Activated CD4-positive, CD25-positive, alpha-beta regulatory T cell treated with anti-CD3 and anti-CD28 coated beads, Interleukin-2, amount 50 U/mL, for 16 hours (primary cell): ENCODE data around the gene INPP4A.

ENCODE experiments used
- DNase-seq: peaks from one replicate; pipeline ENCODE4 v3.0.0-alpha.2; 2020; ENCODE audit warnings: low read depth, low spot score

The INPP4A gene

GRCh38 chr2:98494699-98495098 is 50.0 kb downstream of the INPP4A start:
- DNase-seq: no peak

DNA sequence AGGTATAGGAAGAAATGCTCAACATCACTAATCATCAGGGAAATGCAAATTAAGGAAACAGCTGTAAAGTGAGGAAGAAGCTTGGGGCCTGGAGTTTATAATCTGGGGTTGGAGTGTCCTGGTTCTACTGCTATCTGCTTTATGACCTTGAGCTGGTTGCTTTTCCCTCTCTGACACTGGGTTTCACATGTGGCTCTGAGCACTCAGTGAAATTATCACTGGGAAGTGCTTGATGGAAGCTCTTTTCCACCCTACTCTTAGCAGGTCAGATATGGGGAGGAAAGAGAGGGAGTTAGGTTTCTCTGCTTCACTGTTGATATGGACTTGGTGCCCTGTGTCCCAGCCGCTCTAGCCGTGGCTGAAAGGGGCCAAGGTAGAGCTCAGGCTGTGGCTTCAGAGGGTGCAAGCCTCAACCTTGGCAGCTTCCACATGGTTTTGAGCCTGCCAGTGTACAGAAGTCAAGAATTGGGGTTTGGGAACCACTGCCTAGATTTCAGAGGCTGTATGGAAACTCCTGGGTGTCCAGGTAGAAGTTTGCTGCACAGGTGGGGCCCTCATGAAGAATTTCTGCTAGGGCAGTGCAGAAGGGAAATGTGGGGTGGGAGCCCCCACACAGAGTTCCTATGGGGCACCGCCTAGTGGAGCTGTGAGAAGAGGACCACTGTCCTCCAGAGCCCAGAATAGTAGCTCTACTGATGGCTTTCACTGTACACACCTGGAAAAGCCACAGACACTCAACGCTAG is 52.3 kb downstream of the INPP4A start:
- no peak for DNase-seq

- DNase-seq: no peak
Measured at GRCh38 chr2:98498703-98499440, 54.2 kb downstream of the INPP4A start.

DNA sequence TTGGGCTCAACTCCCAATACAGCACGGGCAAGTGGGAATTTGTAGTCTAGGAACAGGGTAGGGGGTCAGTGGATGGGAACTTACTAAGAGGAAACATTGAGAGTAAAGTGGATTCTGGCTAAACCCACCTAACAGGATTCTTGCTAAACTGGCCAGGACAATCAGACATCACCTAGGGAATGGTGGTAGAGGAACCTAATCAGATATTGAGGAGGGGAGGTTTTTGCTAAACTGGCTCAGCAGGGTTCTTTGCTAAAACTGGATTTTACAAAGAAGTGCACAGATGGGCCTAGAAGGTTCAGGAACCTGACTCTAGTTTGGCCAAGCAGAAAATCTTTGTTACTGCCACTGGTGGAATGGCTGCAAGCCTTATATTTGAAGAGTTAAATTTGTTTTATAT is 55.9 kb downstream of the INPP4A start:
- no peak for DNase-seq

DNA sequence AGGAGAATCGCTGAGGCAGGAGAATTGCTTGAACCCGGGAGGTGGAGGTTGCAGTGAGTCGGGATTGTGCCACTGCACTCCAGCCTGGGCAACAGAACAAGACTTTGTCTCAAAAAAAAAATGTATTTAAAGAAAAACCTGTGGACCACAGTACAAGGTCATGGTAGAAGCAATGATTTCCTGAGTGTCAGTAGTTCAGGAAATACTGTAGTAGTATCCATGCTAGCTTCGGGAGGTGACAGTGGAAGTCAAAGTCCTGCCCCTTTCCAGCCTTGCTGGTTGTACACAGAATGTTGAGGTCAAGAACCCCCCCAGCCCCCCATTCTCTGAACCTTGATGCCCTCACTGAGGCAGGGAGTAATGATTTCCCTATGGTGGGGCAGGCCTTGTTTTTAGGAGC is 56.6 kb downstream of the INPP4A start:
- no peak for DNase-seq

- DNase-seq: no peak
Measured at GRCh38 chr2:98501876-98502275, 57.2 kb downstream of the INPP4A start.

- DNase-seq: no peak
Measured at GRCh38 chr2:98502556-98503335, 58.1 kb downstream of the INPP4A start.

GRCh38 chr2:98503481-98504105 is 58.9 kb downstream of the INPP4A start:
- no peak for DNase-seq

DNA sequence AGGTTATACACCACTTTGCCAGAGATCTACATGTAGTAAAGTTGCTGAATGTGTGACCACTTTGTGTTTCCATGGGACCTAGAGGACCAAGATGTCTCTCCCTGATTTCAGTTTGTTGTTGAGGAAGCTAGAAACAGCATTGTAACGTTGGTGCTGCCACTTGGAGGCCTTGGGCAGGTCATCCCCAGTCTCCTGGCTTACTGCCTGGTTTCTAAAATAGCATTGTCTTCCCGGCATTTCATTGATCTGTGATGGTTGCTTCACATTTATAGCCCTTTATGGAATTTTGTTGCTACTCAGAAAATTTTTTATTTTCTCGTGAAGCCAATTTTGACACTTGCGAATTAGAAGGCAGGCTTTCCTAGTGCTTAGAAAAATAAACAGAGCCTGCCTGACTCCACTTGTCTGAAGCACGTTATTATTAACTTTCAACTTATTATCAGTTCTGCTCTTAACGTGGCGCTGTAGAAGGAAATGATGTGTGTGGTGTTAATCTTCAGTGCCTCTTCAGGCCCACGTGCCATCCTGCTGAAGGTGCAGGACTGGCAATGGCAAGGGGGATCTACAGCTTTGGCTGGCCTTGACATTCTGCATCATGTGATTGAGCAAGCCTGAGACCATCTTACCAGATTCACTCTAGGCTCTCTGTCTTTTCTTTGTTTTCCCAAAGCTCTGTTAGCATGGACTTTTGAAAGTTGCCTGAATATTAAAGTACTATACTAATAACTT is 59.9 kb downstream of the INPP4A start:
- no peak for DNase-seq

DNA sequence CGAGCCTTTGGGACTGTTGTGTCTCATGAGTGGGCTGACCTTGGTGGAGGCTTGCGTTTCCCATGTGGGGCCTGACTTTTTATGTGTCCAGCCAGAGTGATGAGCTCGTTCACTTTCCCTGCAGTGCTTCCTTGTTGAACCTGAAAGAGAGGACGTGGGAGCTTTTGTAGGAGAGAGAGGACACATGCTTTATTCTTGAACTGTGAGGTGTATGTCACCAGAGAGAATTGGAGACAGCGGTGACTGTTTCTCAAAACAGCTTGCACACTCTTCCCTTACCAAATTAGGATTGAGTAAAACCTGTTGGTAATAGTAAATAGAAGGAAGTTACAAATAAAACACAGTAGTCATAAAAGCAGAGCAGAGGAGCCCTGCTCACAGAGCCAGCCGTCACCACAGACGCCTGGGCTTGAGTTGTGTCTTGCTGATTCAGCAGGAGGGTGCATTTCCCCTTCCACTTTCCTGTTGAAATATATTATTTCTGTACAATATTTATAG is 60.7 kb downstream of the INPP4A start:
- no peak for DNase-seq

DNA sequence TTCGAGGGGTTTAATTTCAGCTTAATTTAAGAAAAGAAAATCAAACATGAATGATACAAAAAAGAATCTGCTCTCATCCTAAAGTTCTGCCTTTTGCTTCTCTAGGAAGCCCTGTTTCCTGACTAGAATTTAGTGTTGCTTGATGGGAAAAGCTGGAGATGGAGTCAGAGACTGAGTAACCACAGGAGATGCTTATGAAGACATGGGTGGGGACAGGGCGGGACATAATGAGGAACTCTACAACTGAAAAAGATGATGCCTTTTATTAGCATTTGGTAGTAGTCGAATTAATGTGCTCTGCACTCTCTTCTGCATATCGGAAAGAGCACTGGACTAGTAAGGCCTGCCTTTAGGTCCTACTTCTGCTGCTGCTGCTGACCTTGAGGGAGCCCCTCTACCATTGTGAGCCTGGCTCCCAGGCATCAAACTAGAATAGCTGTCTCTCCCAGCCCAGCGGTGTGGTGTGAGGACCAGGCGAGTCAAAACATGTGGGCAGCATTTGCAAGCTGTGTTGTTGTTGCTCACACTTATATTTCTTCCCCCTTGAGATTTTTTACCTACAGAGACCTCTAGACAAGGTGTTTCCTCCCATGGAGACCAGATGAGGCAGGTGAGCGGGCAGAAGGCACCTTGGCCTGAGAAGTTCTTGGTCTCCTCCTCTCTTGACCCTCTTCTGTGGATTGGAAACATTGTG is 61.5 kb downstream of the INPP4A start:
- no peak for DNase-seq

DNA sequence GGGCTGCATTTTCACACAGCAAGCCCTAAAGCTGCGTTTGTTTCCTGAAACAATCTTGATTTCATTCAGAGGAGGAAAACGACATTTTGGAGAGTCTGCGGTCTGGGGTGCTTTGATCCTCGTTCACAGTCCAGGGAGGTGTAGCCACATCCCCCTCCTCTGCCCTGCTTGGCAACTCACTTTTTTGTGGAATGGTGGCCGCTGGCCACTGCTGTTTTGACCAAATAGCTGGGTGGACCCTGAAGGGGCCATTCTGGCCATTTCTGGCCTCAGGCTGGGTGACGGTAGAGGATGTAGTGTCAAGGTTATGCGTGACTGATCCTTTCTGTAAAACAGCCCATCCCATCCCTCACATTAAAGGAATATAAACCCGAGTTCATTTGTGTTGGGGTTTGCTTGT is 62.2 kb downstream of the INPP4A start:
- DNase-seq: no peak

DNA sequence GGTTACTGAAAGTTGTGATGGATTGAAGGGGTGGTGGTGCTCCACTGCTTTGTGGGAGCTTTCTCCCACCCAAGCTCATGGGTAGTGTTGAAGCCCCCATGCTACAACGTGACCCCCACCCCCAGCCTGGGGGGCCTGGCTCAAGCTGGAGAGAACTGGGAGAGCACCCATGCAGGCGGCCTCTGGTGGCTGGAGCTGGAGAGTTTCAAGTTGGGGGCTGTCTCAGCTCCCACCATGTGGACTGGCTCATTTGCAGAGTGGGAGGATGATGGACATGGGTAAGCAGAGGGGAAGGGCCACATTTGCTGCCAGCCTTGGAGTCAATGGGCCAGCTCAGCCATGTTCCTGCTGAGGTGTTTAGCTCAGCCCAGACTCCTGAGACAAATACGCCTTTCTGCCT is 62.8 kb downstream of the INPP4A start:
- no peak for DNase-seq

- no peak for DNase-seq
Measured at GRCh38 chr2:98507891-98508708, 63.4 kb downstream of the INPP4A start.

- DNase-seq: no peak
Measured at GRCh38 chr2:98508709-98509066, 64.0 kb downstream of the INPP4A start.

GRCh38 chr2:98509542-98510321 is 65.1 kb downstream of the INPP4A start:
- no peak for DNase-seq

DNA sequence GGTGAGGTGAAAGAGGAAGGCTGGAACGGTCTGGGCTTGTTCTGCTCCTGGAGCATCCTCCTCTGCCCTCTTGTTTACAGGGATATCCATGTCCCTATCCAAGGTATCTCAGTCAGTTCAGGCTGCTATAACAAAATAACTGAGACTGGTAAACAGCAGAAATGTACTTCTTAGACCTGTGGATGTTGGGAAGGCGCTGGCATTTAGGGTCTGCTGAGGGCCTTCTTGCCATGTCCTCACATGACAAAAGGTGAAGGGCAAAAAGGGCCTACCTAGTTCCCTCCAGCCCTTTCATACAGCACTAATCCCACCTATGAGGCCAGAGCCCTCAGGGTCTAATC is 65.6 kb downstream of the INPP4A start:
- no peak for DNase-seq

GRCh38 chr2:98511981-98512380 is 67.3 kb downstream of the INPP4A start:
- no peak for DNase-seq

GRCh38 chr2:98512699-98513098 is 68.0 kb downstream of the INPP4A start:
- no peak for DNase-seq
